Endometrial microvascular endothelial cells (primary cell): ENCODE results near the gene GLS. TPM values are rescaled to one million over a fixed set of nuclear protein-coding genes. Genes with fewer than 3 reads are reported as not detected.
"Not testable (repeated sequence)": the region's sequence is repeated elsewhere in the genome, so short reads cannot be mapped to it uniquely, and the experiment has no call there.

Experiments
- in situ Hi-C: cut with HindIII; loops from 2 replicates; pipeline ENCODE4 v1.10.0; 2017; ENCODE audit warnings: low sequenced_read_pairs, low pct_unique_long_range_greater_than_20kb; ENCODE audit errors: inconsistent ontology term
- total RNA-seq: library from RNA; depleted of rRNA; stranded (reverse); fragments of >200 nt; gene quantifications from one replicate; pipeline ENCODE4 v1.2.3, GENCODE V29; 2015; ENCODE audit errors: inconsistent ontology term

The GLS gene
- total RNA-seq, 1 donor from 2014 or later = 110 TPM

DNA sequence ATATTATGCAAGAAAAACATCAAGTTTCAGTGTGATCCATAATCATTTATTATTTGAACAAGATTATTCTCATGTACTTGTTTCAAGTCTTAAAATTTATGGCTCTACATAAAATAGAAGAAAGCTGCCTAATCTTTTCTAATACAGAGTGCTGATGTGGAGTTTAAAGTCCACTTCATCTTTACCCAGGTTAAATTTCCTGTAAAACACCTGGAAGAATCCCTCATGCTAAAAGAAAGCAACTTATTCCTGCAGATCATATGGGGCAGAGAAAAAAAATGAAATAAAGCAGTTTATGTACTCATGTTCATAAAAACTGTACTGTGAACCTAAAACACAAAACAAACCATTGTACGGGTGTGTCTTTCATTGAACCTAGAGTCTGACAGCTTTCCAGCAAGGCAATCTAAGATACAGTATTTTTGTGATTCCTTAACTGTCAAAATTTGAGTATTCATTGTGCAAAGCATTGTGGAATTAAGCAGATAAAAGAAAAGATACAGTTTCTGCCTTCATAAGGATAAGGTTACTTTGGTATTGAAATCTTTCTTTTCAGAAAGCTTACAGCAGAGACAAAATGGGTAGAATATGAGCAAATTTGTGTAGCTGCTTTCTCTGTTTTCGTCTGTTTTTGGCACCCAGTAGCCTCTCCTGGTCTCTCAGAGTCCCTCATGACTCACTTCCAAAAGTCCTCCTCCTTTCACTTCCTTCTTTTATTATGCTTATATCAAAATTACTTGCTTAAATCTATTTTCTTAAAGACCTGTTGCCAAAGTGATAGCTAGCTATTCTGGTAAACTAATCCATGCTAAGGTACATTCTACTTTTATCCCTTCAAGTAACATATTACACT is 26.9 kb upstream of the GLS start:
- in situ Hi-C loops = no loop called here

DNA sequence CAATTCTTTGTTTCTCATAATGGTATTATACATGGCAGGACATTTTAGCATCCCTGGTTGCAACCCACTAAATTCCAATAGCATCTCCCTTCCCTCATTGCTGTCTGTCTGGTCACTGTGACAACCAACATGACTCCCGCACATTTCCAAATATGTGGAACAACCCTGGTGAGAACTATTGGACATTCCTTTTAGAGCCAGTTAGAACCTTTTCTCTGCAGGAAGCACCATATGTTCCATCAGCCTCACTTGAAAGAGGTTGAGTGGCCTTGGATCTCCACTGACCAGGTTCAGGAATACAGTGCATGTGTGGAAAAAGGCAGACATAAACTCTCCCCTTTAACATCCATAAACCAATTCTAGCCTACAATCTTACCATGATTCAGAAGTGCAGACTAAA is 25.9 kb upstream of the GLS start:
- in situ Hi-C loops = no loop called here

DNA sequence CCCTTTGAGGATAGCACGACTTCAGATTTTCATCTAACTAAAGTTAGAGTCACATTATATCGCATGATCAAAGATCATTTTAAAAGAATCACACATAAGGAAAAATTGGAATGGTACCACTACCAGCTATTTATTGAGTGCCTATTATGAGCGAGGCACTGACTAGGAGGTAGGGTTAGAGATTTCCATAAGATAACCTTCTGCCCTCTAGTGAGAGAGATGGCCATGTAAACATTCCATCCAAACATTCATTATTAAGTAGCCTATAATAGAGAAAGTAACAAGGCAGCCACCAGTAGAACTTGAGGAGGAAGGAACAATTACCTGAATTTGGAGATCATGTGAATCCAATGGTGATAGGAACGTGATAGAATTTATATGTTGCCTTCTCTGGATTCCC is 25.4 kb upstream of the GLS start:
- in situ Hi-C loops = no loop called here

DNA sequence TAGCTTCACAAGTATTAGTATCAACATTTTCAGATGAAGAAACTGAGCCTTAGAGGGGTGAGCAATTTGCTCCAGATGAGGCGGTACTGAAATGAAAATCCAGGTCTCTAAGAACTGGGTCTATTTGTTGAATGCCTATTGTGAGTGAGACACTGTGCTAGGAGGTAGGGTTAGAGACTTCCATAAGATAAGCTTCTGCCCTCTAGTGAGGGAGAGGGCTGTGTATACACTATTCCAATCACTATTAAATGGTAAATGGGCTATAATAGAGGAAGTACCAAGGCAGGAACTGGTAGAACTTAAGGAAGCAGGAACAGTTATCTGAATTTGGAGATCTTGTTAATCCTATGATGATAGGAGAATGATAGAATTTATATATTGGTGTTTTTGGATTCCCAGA is 23.6 kb upstream of the GLS start:
- in situ Hi-C loops = no loop called here

DNA sequence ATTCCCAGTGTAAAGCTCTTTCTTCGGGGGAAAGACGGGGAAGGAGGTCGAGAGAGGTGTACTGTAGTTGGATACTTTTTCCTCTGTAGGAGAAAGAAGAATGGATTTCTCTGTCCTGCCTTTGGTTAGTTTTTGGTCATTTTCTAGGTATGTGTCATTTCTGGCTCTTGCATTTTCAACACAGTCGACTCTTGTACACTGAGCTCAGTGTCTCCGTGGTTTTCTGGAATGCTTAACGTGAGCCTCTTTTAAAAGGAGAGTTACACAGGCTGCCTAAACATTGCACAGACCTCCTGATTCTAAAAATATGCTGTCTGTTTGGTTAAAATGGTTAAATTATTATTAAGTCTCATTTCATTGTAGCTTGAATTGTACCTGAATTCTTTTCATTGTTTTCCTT is 21.8 kb upstream of the GLS start:
- in situ Hi-C loops = no loop called here

DNA sequence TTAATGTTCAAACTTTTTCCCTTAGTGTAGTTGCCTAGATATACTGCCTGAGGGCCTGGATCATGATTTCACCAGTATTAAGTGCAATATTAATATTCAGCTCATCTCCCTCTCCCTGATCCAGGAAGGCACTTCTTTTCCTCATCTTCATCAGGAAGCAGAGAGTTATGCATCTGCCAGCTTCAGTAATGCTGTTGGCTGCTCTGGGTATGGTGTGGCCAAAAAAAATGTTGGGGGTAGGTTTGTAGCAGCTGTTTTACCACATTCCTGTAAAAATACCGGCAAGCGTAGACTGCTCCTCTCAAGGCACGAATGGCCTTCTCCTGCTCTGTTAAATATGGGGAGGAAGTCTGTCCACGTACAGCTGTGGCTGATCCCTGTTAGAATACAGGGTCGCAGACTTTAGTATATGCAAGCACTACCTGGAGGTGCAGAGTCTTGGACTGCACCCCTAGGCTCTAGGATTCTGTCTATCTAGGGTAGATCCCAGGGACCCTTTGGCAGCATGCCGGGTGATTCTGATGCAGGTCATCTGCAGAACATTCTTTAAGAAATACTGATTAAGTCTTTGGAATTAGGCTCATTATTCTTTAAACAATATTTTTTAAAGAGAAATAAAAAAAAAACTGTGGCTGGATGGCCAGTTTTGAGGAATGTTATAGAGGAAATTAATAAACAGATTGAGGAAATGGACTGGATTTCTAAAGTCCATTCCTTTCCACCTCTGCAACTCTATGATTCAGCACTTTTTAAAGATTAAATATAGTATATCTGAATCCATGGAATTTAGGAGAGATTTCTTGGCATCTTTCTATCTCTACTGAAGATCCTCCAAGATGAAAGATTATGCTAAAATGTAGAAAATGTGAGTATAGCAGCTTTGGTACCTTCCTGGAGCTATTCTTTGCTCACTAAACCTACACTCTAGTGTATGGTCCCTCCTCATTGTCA is 21.0 kb upstream of the GLS start:
- in situ Hi-C loops = no loop called here

DNA sequence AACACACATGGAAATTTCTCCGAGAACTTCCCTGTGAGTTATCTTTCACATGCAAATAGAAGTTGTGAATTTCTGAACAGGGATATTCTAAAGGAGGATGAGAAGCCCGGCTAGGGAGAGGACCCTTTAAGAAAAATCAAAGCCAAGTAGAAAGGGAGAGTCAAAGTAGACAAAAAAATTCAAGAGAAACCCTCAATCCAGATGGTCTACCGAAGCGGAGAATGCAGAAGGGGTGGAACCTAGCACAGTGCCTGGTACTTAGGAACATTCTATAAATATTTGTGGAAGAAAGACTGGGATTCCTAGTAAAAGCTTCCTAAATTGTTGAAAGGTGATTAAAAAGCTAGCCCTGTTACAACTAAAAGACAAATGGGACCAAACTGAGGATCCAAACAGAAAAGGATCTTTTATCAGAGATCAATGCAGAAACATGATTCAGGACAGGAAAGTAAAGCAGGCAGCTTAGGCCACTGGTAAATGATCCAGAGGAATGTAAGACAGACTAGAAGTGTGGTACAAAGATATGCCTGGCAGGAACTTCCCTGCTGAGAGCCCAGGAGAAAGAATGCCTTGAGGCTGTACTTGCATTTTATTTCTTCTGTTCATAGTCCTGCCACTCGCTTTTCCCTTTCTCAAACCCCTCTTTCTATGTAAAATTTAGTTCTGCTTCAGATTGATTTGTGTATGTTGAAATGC is 19.5 kb upstream of the GLS start:
- in situ Hi-C loops = no loop called here

DNA sequence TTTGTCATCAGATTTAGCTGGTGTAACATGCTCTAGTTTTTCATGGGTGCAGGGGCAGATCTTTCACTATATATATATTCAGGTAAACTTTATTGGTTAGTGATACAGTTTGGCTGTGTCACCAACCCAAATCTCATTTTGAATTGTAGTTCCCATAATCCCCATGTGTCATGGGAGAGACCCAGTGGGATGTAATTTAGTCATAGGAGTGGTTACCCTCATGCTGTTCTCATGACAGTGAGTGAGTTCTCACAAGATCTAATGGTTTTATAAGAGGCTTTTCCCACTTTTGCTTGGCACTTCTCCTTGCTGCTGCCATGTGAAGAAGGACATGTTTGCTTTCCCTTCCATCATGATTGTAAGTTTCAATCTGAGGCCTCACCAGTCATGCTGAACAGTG is 18.5 kb upstream of the GLS start:
- in situ Hi-C loops = not testable (repeated sequence)

DNA sequence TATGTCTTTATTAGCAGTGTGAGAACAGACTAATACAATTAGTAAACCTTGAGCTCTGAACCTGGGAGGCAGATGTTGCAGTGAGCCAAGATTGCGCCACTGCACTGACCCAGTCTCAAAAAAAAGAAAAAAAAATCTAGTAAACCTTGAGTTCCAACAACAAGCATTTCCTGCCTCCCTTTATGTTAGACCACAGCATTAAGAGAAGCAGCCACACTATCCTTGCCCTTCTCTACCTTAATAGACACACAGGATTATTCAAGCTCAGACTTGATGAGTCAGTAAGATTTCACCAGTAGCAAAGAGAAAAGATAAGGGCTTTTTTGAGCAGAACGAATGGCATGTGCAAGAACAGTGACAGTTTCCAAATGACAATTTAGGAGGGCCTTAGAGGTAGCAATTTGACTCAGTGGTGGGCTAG is 18.0 kb upstream of the GLS start:
- in situ Hi-C loops = no loop called here

DNA sequence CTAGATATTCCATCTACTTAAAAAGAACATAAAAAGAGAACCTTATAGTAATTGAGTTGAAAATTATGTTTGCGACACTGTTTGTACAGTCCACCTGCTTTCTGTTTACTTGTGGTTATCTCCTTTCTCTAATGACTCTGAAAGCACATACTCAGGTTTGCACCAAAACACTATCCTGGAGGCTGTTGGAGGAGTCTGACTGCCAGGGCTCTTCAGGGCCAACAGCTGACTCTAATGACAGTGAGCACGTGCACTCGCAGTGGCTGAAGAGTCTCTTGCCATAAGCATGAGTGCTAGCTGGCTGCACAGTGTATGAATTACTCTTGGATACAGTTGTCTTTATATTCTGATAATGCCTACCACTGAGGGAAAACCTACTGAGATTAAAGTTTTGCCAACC is 16.7 kb upstream of the GLS start:
- in situ Hi-C loops = no loop called here

DNA sequence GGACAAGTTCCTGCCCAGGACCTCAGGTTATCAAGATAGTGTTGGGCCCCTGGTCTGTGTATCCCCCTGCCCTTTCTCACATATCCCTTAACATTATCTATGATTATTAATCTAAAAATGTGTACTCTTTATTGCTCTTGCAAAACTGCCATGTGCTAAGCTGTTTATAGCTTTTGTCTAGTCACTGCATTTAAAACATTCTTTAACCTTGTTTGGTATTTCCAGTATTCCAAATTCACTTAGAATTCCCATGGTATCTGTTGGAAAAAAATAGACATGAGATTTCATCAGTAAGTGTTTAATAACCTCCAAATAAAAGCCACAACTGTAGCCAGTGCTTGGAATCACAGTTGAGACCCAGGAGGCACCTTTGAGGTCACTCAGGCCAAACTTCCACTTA is 16.2 kb upstream of the GLS start:
- in situ Hi-C loops = no loop called here

DNA sequence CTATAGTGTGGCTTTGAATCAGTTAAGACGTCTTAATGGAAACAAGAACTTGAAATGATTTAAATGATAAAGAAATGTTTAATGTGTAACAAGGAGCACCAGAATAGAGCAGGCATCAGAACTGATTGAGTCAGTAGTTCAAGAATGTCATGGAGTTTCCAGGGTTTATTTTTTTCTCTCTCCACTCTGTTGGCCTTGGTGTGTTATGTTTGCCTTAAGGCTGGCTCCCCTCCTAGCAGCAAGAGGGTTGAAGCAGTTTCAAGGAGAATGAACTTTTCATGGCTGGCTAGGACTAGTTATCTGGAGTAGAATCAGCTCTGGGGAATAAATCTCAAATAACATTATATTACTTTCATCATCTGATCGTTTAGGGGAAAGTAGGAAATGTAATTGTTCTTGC is 13.4 kb upstream of the GLS start:
- in situ Hi-C loops = no loop called here

DNA sequence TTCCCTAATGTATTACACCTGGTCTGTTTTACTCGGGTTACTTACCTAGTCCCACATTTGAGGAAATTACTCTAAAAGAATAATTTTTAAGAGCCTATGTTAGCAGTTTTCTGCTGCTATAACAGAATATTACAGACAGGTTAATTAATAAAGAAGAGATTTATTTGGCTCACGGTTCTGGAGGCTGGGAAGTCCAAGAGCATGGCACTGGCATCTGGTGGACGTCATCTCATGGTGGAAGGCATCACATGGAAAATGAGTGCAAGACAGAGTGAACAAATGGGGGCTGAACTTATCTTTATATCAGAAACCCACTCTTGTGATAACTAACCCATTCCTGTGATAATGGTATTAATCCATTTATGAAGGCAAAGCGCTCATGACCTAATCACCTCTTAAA is 12.8 kb upstream of the GLS start:
- in situ Hi-C loops = no loop called here

DNA sequence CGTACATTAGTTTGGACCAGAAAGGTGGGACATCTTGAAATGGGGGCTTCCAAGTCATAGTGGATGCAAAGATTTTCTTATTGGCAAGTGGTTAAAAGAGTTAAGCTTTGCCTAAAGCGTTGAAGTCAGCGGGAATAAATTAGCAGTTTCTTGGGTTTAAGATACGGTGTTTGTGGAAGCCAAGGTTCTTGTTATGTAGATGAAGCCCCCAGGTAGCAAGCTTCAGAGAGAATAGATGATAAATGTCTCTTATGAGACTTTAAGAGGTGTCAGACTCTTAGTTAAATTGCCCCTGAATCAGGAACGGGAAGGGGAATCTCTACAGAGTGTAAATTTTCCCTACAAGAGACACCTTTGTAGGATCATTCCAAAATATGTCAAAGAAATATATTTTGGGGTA is 10.9 kb upstream of the GLS start:
- in situ Hi-C loops = no loop called here

DNA sequence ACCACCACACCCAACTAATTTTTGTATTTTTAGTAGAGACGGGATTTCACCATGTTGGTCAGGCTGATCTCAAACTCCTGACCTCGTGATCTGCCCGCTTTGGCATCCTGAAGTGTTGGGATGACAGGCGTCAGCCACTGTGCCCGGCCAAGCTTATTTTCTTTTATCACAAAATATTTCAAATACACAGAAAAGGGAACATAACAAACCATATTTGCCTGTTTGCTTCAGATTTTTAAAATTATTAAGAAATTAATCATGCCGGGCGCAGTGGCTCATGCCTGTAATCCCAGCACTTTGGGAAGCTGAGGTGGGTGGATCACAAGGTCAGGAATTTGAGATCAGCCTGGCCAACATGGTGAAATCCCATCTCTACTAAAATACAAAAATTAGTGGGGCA is 7.2 kb upstream of the GLS start:
- in situ Hi-C loops = not testable (repeated sequence)

DNA sequence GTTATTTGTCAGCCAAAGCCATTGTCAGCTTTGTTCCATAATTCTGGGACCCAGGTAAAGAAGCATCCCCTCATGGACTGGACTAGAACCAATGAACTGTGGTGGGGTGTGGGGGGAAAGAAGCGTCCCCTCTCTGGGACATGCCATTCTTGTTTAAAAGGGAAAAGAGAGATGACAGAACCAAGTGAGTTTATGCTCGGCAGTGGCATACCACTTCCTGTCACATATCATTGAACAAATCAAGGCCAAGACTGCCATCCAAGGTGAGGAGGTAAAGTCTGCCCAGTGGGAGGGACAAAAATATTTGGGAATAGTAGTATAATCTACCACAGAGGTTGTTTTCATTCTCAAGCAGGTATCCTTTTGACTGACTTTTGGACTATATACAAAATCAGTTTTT is 4.7 kb upstream of the GLS start:
- in situ Hi-C loops = no loop called here

DNA sequence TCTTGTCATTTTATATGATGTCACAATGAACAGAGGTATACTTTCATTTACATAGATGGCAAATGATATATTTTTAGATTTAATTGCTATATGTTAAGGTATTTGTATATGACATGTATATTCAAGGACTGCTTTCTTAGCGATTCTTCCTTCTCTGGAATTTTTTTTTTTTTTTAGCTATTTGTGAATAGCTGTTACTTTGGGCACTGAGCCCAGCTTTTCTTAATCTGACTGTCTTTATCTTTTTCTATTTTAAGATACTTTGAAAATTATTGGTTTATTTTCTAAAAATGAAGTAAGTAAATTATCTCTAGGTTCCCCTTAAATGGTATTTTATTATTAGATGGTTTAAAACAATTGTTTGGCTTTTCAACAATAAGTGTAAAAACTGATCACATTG is 4.0 kb upstream of the GLS start:
- in situ Hi-C loops = no loop called here

DNA sequence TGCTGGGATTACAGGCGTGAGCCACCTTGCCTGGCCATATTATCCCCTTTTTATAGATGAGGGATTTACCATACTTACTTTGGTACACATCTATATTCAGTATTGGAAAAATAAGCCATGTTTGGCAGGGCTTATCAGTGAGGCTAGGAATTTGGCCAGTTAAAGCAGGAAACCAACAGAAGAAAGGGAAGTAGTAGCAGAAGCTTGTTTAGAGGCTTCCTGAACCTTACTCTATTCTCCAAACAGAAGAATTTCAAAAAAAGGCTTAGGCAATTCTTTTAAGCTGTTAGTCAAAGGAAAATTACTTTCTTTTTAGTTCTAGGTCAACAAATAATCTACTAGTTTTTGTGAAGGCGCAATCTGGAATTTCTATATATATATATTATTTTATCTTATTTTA is 3.2 kb upstream of the GLS start:
- in situ Hi-C loops = no loop called here
